TTC549 (cell line): ENCODE results near the gene ABCG4.
"Not testable (repeated sequence)": the region's sequence is repeated elsewhere in the genome, so short reads cannot be mapped to it uniquely, and the experiment has no call there.

ENCODE experiments used
- FAIRE-seq: peaks from 2 replicates; lab custom pipeline; 2012; peaks lifted over from hg19 to GRCh38; lab: Jason Lieb, UNC

Gene ABCG4

DNA sequence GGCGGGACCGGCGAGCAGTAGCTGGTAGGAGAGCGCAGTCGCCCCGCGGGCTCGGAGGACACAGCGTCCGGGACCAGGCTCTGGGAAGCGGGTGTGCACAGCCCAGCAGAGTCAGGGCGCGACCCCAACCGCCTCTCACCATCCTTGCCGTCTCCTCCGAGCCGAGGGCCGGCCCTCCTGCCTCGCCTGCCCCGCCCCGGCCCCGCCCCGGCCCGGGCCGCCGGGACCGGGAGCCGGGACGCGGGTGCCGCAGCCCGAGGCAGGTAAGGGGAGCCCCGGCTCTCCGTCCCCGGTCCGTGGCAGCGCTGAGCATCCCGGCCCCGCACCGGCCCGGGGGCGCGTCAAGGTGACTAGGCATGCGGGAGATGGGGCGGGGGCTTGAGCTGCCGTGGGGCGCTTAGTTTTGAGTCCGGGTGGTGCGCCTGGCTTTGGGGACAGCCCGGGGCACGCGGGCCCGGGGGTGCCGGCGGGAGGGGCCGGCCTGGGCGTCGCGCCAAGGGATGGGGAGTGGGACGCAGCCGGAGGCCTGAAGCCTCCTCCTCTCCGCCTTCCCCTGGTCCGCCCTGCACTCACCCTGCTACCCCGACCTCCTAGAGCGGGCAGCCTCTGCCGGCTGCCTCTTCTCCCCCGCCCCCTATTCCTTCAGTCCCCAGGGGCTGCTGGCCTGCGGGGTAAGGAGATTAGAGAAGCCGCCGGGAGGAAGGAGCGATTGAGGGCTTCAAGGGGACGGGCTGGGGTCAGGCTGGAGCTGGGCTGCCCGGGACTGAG, at the start of gene ABCG4:
ABCG4 (plus strand) TSS at position 35 of the 768 bp plus-strand sequence. CDS start 914 bp downstream, outside the sequence.
- no peak for FAIRE-seq

DNA sequence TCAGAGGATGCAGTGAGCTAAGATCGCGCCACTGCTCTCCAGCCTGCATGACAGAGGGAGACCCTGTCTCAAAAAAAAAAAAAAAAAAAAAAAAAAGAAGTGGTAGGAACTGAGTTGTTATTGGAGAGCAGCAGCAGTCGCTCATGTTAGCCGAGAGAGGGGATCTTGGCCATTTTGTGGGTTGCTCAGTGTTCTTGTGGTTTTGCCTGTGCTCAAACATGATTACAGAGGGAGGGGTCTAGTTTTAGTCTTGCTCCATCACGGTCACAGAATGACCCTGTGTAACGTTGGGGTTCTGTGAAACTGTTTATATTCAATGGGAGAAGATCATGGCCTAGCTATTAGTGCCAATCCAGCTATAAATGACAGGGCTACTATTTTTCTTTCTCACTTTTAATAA, 49.1 kb upstream of the ABCG4 start:
- no peak for FAIRE-seq

DNA sequence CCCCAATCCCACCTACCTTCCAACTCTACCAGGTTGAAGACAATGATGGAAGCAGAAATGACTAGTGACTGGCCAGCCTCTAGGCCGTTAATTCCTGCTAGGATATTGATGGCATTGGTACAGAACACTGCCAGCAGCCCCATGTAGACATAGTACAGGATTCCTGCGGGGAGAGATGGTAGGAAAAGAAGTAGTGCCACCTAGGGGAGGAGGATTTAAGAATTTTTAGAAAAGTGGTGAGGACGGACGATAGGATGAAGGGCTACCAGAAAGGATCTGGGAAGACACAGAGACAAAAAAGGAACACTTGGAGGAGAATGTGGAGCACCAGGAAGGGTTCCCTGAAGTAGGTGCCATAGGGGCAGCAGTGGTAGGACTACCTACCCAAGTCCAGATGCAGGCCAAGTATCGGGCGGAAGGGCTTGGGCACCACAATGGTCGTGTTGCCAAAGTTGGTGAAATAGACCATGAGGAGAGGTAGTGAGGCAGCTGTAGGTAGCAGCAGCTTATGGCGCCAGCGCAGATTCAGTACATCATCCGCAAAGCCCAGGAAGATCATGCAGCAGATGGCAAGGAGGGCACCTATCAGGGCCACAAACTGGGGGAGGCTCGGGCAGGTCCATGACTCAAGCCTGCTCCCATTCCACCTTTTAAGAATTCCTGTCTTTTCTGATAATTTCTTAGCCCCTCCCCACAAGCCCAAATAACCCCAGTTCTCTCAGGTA, 48.4 kb upstream of the ABCG4 start:
- peak; percentile 59 for FAIRE-seq

DNA sequence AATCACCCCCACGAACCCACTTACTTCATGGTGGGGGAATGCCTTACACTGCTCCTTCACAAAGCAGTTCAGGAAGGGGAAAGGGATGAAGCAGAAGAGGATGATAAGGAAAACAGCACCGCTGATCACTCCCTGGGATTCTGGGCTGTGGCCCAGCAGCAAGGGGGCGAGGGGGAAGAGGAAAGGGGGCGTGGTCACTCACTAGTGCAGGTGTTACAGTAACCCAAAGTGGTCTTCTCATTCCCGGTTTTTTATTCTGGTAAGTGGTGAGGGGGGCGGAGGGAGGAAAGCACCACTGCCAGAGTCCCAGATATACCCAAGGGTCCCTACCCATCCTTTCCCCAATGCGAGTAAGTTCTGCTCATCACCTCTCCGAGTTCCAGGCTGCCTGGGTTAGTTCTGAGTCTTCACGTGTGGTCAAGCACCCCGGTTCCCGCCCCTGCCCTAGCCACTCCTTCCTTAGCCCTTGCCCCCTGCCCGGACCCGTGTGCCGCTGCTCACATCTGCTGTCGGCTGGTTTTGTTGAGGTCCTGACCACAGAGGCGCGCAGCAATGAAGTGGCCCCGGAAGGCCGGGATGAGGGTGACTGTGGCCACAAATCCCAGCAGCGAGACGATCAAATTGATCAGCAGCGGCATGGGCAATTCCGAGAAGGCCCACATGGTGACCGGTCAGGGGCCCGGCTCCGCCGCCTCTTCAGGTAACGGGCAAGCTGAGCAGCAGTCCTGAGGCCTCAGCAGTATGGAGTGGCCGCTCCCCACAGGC, 47.7 kb upstream of the ABCG4 start:
- FAIRE-seq, result no peak

DNA sequence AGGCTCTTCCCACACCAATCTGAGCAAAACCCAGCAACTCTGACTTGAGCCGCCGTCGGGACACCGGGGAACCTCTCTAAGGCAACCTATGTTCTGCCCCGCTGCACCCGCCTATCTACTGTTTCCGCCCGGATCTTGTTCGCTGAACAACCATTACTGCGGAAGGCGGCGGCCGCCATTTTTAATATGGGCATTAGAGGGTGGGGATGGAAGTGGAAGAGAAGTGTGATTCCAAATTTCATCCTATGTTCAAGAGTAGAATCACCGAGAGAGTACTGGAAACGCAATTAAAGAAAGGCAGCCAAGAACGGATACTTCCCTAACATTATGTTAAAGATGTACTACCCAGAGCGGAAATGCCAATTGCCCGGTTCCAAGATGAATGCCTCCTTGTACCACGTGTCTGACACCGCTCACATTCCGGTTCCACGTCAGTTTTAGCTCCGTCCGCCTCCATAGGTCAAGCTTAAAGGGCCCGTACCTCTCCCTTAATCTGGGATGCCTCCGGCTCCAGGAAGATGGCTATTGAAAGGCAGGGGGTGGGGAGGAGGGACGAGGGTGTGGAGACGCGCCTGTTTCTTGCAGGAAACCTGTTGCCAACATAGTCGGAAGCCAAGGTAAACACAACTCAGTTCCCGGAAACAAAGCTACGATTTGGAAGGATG, 47.0 kb upstream of the ABCG4 start, which contains the start of gene DPAGT1:
DPAGT1 (minus strand) TSS at position 95 of the 665 bp plus-strand sequence. CDS start 198 bp downstream, outside the sequence.
- FAIRE-seq, result peak; percentile 74

DNA sequence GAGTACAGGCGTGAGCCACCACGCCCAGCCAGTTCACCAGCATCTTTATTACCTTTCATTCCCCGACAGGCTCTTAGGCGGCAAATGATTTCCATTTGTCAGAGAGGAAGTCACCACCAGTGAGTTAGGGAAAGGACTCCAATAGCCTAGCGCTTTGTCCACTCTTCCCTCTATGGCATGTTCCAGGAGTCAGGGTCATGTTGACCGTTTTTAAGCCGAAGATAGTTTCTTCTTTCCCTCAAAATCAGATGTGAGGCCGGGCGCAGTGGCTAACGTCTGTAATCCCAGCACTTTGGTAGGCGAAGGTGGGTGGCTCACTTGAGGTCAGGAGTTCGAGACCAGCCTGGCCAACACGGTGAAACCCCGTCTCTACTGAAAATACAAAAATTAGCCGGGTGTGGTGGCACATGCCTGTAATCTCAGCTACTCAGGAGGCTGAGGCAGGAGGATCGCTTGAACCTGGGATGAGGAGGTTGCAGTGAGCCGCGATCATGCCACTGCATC, 45.6 kb upstream of the ABCG4 start:
- not testable (repeated sequence) for FAIRE-seq

DNA sequence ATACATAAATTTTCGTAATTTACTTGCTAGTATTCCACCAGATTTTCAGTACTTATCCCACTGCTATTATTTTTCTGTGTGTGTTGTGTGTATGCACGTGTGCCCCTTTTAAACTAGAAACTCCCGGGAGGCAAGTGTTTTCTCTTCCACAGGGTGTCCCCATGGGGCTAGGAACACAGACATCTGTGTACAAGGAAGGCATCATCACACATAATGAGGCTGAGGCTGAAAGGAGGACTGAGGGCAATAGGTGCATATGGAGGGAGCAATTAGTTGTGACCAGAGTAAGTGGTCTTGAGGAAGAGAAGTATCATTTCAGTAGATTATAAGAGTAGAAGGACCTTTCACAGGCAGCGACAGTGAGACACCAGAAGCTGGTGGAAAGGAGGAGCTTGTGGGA, 45.1 kb upstream of the ABCG4 start:
- FAIRE-seq, result no peak

DNA sequence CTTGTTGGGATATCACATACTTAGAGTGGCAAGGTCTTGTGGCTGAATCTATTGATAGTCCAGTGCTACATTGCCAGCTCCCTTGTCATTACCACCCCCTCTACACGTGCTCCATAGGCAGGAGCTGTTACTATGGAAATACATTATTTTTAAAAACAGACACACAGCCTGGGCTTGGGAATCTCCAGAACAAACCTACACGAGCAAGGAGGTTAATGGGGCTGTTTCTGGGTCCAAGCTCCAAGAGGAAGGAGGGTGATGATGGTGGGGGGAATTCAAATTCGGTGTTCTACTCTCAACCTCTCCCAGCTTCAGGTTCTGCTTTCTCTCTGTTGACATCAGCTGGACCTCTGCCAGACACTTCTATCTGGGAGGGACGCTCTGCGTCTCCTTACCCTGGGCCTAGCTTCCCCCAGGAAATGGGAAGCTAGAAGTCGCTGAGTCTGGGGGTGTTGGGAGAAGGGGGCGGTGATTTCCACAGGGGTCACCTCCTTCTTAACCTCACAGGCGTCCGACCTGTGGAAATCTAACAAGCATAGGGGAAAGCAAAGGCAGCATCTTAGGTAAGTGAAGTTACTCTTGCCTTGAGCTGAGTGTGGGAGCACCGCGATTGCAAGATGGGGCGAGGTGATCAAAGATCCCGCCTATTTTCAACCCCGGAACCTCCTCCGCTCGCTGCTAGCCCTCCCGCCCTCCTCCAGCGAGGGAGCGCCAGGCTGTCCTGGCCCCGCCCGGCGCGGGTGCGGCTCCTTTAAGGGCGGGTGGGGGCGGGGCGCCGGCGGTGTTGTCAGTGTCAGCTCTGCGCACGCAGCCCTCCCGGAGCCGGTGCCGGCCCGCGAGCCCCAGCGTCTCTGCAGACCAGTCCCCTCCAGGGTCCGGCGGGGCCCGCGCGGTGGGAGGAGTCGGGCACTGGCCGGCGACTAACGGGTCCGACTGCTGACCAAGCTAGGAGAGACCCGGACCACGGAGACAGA, 42.0 kb upstream of the ABCG4 start, which contains the start of gene C2CD2L:
C2CD2L (plus strand) TSS at position 781 of the 974 bp plus-strand sequence. CDS start 398 bp downstream, outside the sequence.
- FAIRE-seq, result no peak

DNA sequence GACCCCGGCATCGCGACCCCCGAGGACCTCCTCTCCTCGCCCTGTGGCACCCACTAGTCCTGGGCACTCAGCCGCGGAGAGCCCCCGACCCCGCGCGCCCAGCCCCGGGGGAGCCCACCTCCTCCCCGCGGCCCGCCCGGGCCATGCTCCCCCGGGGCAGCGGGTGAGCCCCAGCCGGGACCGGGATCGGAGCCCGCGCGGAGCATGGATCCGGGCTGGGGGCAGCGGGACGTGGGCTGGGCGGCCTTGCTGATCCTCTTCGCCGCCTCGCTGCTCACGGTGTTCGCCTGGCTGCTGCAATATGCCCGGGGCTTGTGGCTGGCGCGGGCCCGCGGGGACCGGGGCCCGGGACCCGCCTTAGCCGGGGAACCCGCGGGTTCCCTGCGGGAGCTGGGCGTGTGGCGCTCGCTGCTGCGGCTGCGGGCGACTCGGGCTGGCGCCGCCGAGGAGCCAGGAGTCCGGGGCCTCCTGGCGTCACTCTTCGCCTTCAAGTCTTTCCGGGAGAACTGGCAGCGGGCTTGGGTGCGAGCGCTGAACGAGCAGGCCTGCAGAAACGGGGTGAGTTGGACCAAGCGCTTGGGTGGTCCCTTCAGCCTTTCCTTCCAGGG, 41.2 kb upstream of the ABCG4 start:
- no peak for FAIRE-seq

DNA sequence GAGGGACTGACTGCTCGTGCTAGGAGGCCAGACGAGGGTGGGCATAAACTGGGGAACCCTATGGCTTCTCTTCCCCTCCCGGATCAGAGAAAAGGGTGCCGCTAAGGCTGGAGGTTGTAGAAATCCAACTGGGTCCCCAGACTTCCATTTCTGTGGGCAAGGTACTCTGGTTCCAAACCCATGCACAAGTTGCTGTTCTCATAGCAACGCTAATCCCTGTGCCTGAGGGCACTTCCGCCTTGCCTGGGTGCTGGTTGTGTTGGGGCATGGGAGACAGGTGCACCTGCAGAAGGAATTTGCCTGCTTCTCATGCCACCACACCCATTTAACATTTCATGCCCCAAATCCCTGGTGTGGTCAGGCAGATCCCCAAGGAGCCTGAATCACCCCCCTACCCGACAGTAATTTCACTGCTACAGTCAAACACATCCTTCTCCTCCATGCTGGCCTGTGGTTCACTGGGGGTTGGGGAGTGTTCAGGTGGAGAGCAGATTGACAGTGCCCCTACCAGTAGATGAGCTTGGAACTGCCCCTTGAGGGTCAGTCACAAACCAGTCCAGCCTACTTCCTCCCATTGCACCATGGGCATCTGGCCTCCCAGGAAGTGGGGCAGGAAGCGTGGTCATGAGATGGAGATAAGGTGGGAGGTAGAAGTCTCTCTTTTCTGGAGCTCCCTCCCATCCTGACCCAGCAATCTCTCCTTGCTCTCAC, 40.6 kb upstream of the ABCG4 start:
- no peak for FAIRE-seq

DNA sequence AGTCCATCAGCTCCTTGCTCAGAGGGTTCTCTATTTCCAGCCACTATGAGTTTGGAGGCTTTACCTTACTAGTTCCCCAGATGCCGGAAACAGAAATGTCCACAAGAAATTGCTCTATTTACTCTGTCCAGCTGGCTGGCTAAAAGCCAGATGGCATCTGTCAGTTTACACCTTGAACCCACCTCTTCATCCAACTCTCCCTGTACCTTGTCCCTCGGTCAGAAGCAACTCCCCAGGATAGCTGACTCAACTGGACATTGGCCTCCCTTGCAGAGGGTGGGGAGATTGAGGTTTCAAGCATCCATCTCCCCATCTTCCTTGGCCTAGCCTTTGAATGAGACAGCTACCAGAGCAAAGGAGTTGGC, 40.0 kb upstream of the ABCG4 start:
- FAIRE-seq, result no peak

DNA sequence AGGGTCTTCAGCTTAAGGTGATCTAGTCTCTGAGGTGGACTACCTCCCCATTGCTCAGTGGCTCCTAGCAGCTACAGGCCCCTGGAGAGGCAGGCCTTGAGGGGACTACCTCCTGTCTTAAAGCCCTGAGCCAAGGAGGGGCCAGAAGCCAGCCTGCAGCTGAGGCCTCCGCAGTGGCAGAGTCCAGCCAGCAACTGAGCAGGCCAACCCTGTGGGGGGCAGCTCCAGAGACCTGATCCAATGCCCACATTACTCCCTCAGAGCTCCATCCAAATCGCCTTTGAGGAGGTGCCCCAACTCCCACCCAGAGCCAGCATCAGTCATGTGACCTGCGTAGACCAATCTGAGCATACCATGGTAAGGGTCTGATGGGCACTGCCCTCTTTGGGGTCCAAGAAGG, 39.0 kb upstream of the ABCG4 start:
- no peak for FAIRE-seq

DNA sequence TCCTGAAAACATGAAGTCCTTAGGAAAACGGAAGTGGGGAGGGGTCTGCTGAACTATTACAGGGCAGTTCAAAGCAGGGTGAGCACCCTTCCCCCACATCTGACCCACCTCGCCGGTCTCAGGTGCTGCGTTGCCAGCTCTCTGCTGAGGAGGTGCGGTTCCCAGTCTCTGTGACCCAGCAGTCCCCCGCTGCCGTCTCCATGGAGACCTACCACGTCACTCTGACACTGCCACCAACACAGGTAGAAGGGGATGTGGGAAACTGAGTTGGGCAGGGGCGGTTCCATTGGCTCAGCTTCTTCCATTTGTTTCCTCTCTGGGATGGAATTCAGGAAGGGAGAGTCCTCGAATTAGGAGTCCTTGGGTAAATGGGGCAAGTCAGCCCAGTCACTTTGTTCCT, 38.4 kb upstream of the ABCG4 start:
- FAIRE-seq, result no peak

DNA sequence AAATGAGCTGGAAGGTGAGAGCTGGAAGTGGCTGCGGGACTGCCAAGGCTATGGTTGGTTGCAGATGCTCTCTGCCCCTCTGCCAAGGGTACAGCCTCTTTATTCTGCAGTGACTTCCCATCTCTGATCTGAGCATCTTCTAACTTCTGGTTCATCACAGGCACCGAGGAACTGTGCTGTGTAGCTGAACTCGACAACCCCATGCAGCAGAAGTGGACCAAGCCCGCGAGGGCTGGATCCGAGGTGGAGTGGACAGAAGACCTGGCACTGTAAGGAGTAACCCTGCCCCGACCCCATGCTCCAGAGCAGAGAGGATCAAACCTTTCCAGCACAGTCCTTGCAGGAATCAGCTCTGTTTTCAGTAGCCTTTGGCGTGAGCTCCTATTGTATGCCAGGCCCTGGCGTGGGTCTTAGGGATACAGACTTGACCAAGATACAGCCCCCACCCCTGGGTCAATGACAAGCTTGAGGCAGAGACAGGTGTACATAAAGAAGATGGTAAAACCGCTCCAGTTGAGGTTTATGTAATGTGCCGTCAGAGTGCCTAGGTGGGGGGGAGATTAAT, 37.4 kb upstream of the ABCG4 start:
- FAIRE-seq, result no peak

DNA sequence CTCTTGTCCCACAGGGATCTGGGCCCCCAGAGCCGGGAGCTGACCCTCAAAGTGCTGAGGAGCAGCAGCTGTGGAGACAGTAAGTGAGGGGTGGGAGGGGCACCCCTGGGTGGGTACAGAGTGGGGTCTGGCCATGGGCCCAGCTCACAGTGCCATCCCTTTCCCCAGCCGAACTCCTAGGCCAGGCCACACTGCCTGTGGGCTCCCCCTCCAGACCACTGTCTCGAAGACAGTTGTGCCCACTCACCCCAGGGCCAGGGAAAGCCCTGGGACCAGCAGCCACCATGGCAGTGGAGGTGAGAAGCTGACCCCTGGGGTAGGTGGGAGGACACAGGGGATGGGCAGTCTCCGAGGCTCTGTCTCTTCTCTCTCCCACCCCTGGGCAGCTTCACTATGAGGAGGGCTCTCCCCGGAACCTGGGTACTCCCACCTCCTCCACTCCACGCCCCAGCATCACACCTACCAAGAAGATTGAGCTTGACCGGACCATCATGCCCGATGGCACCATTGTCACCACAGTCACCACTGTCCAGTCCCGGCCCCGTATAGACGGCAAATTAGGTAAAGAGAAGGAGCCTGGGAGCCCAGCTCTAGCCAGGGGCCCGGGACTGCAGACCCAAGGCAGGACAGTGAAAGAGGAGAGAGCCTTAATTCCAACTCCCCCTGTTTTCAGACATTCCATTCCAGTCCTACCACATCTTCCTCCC, 36.4 kb upstream of the ABCG4 start:
- no peak for FAIRE-seq

DNA sequence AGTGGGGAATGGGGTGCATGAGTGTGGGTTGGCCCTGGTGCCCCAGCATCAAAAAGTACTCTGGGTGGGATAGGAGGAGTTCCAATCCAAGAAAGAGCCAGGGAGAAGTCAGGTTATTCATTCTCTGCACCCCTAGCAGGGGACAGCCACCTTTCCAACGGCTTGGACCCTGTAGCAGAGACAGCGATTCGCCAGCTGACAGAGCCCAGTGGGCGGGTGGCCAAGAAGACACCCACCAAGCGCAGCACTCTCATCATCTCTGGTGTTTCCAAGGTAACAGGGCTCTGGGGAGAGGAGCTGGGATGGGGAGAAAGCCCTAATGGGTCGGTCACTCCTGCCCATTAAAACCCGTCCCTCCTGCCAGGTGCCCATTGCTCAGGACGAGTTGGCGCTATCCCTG, 35.1 kb upstream of the ABCG4 start:
- FAIRE-seq, result no peak

DNA sequence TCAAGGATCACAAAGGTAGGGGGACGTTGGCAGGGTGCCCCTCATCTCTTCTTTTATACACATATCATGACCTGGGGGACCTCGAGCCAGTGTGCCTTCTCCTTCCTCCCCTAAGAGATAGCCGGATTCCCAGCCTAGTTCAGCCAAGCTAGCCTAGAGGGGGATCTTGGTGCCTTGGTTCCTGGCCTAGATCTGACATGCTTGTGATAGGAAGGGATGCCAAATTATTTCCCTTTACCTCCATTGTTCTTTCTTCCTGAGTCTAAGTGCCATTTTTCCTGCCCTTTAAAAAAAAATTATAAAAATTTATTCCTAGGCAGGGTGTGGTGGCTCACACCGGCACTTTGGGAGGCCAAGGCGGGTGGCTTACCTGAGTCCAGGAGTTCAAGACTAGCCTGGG, 34.5 kb upstream of the ABCG4 start:
- FAIRE-seq, result no peak

DNA sequence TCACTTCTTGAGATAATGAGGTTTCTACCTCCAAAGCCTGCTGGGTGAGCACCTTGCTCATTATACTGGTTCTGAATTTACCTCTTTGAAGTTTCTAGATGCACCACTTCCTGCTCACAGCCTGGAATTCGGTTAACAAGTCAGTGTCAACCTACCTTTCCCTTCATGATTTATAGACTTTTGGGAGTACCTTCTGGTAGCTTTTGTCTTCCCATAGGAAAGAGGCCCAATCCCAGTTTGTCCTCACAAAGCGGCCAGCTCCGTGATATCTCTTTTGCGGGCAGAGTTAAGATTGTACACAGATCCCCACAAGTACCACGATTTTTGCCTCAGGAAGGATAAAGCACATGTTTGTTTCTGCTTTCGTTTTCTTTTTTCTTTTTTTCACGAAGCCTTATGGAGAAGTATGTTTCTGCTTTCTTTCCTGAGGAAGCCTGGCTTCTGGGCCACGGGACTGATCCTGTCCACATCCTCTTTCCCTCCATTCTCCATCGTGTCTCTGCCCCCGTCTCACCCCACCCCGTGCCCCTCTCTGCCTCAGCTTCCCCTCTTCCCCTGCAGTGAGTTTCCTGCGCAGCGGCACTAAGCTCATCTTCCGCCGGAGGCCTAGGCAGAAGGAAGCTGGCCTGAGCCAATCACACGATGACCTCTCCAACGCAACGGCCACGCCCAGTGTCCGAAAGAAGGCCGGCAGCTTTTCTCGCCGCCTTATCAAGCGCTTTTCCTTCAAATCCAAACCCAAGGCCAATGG, 33.2 kb upstream of the ABCG4 start:
- FAIRE-seq, result no peak
